ENCODE measurements around the gene ZBTB5. TPM values are rescaled to one million over a fixed set of nuclear protein-coding genes. Genes with fewer than 3 reads are reported as not detected.
A peak's percentile ranks its signal among the peaks of the same experiment; 100 is the strongest.

ZBTB5 gene
- total and polyA plus RNA-seq, 2 of the 13 experiments (the other 11 are each of a cell fraction or from before 2014, with no cell fraction given) = 12.5 to 20.5 TPM

DNA sequence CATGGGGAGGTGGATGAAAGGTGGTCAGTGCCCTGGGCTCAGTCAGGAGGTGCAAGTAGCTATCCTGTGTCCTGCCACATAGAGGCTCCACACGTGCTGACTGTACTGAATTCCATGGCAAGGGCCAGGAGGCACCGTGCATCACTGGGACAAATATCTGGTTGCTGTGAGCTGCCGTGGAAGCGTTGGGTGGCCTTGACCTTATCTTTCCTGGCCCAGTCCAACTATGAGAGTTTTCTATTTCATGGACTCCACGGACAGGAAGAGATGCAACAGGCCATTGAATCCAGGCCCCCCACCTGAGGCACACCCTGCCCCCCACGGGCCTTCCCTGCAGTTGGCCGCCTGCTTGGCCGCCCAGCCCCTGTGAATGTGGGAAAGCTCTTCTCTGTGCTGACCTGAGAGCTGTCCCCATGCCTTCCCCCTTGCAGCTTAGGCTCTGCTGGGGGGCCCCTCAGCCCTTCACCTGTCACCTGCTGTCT, 41.0 kb downstream of the ZBTB5 start (continued):
- no peak; the same call in 1 of the 2 replicates for TF ChIP-seq BORCS8-MEF2B (CRISPR knock-in tag; IDR thresholded peaks at IDR 0.05)
- TF ChIP-seq NFATC3 (CRISPR knock-in tag; IDR thresholded peaks at IDR 0.05) = no peak
- no peak for TF ChIP-seq PAWR (CRISPR knock-in tag; IDR thresholded peaks at IDR 0.05; ENCODE audit: borderline replicate concordance)
- TF ChIP-seq ZSCAN22 (CRISPR knock-in tag; IDR thresholded peaks at IDR 0.05) = no peak
- 0 out of 2 replicates have a peak, but pooled peaks have one; percentile 33 for TF ChIP-seq MAFF (IDR thresholded peaks at IDR 0.05; ENCODE audit: low read depth, low read length)
- TF ChIP-seq KMT2A (CRISPR knock-in tag; IDR thresholded peaks at IDR 0.05) = no peak
- TF ChIP-seq, protein P1, sequence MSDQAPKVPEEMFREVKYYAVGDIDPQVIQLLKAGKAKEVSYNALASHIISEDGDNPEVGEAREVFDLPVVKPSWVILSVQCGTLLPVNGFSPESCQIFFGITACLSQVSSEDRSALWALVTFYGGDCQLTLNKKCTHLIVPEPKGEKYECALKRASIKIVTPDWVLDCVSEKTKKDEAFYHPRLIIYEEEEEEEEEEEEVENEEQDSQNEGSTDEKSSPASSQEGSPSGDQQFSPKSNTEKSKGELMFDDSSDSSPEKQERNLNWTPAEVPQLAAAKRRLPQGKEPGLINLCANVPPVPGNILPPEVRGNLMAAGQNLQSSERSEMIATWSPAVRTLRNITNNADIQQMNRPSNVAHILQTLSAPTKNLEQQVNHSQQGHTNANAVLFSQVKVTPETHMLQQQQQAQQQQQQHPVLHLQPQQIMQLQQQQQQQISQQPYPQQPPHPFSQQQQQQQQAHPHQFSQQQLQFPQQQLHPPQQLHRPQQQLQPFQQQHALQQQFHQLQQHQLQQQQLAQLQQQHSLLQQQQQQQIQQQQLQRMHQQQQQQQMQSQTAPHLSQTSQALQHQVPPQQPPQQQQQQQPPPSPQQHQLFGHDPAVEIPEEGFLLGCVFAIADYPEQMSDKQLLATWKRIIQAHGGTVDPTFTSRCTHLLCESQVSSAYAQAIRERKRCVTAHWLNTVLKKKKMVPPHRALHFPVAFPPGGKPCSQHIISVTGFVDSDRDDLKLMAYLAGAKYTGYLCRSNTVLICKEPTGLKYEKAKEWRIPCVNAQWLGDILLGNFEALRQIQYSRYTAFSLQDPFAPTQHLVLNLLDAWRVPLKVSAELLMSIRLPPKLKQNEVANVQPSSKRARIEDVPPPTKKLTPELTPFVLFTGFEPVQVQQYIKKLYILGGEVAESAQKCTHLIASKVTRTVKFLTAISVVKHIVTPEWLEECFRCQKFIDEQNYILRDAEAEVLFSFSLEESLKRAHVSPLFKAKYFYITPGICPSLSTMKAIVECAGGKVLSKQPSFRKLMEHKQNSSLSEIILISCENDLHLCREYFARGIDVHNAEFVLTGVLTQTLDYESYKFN (CRISPR knock-in tag; conservative IDR thresholded peaks at IDR 0.05) = peak; percentile 30; the same call in 1 of the 2 replicates
- no peak for TF ChIP-seq ZNF230 (CRISPR knock-in tag; IDR thresholded peaks at IDR 0.05)
- TF ChIP-seq, protein P2, sequence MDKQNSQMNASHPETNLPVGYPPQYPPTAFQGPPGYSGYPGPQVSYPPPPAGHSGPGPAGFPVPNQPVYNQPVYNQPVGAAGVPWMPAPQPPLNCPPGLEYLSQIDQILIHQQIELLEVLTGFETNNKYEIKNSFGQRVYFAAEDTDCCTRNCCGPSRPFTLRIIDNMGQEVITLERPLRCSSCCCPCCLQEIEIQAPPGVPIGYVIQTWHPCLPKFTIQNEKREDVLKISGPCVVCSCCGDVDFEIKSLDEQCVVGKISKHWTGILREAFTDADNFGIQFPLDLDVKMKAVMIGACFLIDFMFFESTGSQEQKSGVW (CRISPR knock-in tag; IDR thresholded peaks at IDR 0.05; ENCODE audit: borderline replicate concordance) = no peak
- TF ChIP-seq HNRNPLL (IDR thresholded peaks at IDR 0.05; ENCODE audit: low read depth, low read length, poor library complexity, severe bottlenecking) = no peak
- TF ChIP-seq, protein P3, sequence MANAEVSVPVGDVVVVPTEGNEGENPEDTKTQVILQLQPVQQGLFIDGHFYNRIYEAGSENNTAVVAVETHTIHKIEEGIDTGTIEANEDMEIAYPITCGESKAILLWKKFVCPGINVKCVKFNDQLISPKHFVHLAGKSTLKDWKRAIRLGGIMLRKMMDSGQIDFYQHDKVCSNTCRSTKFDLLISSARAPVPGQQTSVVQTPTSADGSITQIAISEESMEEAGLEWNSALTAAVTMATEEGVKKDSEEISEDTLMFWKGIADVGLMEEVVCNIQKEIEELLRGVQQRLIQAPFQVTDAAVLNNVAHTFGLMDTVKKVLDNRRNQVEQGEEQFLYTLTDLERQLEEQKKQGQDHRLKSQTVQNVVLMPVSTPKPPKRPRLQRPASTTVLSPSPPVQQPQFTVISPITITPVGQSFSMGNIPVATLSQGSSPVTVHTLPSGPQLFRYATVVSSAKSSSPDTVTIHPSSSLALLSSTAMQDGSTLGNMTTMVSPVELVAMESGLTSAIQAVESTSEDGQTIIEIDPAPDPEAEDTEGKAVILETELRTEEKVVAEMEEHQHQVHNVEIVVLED (CRISPR knock-in tag; IDR thresholded peaks at IDR 0.05; ENCODE audit: borderline replicate concordance) = peak; percentile 34; the same call in 1 of the 2 replicates
- TF ChIP-seq ZMYM3 (CRISPR knock-in tag; IDR thresholded peaks at IDR 0.05) = no peak
- TF ChIP-seq, protein P4, sequence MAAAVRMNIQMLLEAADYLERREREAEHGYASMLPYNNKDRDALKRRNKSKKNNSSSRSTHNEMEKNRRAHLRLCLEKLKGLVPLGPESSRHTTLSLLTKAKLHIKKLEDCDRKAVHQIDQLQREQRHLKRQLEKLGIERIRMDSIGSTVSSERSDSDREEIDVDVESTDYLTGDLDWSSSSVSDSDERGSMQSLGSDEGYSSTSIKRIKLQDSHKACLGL (CRISPR knock-in tag; IDR thresholded peaks at IDR 0.05) = no peak
- no peak for TF ChIP-seq MLLT10 (CRISPR knock-in tag; IDR thresholded peaks at IDR 0.05)
- no peak for TF ChIP-seq SNAI1 (CRISPR knock-in tag; IDR thresholded peaks at IDR 0.05; ENCODE audit: borderline replicate concordance)
- no peak for TF ChIP-seq ZBTB7B (CRISPR knock-in tag; IDR thresholded peaks at IDR 0.05)
- peak; percentile 41; the same call in 1 of the 2 replicates for TF ChIP-seq MYC (CRISPR knock-in tag; IDR thresholded peaks at IDR 0.05; ENCODE audit: borderline replicate concordance)
- TF ChIP-seq, protein P5, sequence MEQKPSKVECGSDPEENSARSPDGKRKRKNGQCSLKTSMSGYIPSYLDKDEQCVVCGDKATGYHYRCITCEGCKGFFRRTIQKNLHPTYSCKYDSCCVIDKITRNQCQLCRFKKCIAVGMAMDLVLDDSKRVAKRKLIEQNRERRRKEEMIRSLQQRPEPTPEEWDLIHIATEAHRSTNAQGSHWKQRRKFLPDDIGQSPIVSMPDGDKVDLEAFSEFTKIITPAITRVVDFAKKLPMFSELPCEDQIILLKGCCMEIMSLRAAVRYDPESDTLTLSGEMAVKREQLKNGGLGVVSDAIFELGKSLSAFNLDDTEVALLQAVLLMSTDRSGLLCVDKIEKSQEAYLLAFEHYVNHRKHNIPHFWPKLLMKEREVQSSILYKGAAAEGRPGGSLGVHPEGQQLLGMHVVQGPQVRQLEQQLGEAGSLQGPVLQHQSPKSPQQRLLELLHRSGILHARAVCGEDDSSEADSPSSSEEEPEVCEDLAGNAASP (CRISPR knock-in tag; IDR thresholded peaks at IDR 0.05; ENCODE audit: borderline replicate concordance) = peak; percentile 87; the same call in 1 of the 2 replicates
- TF ChIP-seq, protein P6, sequence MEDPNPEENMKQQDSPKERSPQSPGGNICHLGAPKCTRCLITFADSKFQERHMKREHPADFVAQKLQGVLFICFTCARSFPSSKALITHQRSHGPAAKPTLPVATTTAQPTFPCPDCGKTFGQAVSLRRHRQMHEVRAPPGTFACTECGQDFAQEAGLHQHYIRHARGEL (CRISPR knock-in tag; IDR thresholded peaks at IDR 0.05) = no peak
- TF ChIP-seq ARNT2 (CRISPR knock-in tag; IDR thresholded peaks at IDR 0.05; ENCODE audit: low read depth) = no peak
- TF ChIP-seq GTF3A (CRISPR knock-in tag; conservative IDR thresholded peaks at IDR 0.05) = no peak
- TF ChIP-seq RXRA (CRISPR knock-in tag; IDR thresholded peaks at IDR 0.05) = peak; percentile 72
- TF ChIP-seq ZNF788 (CRISPR knock-in tag; IDR thresholded peaks at IDR 0.05; ENCODE audit: borderline replicate concordance) = no peak

Data from HepG2 (cell line).